Transverse colon (tissue), 4 donors: ENCODE measurements around the gene C5orf63.

Experiments
- CTCF ChIP-seq, 5 experiments: fragments of 200-600 bp in 3 of 5; fragments of 450-650 bp in 2 of 5; sonication (generic) in 3 of 5; IDR thresholded peaks; 1 replicate in 2 of 5; 2 replicates in 3 of 5; pipeline ENCODE4 v1.5.1; 2016 to 2017; ENCODE audit warnings: antibody characterized with exemption in 5 of 5, inconsistent platforms in 3 of 5, mild to moderate bottlenecking in 2 of 5, moderate library complexity in 1 of 5
- POLR2A ChIP-seq: fragments of 450-650 bp; IDR thresholded peaks from one replicate; pipeline ENCODE4 v1.6.1; 2016; ENCODE audit warnings: antibody characterized with exemption, mild to moderate bottlenecking, moderate library complexity
- POLR2AphosphoS5 ChIP-seq, 3 donors: sonication (generic); formaldehyde crosslinking; IDR thresholded peaks; one replicate each; pipeline ENCODE4 v1.6.1; 2016; ENCODE audit warnings: antibody characterized with exemption in 3 of 3

DNA sequence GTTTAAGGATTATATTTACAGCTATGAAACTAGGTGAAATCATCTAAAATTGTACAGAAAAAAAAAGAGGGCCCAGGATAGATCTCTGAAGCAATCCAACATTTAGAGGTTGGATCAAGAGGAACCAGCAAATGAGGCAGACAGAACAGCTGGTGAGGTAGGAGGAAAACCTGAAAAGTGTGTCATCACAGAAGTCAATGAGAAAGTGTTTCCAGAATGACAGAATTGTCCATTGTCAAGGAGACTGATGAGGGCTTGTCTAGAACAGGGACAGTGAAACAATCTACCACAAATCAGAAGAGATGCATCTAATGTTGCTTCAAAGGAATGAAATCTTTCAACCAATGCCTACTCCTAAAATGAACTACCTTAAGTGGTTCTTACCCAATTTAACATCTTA lies 6.6 kb downstream of the C5orf63 start:
- TF ChIP-seq CTCF (IDR thresholded peaks at IDR 0.05) (no peak), POLR2A (no peak), POLR2AphosphoS5 (IDR thresholded peaks at IDR 0.05) (no peak)
